Neuronal stem cell (in vitro differentiated cells): ENCODE measurements around the gene XIST.

Experiments
- DNase-seq: peaks from one replicate; pipeline ENCODE4 v3.0.0-alpha.2; 2013; ENCODE audit warnings: low spot score
- H2AFZ ChIP-seq: one replicate; pipeline ENCODE4 v1.6.1; 2013; ENCODE audit warnings: mild to moderate bottlenecking, low read length, inconsistent platforms
- H2AK5ac ChIP-seq: 2 replicates; pipeline ENCODE4 v1.6.1; 2013; ENCODE audit warnings: low read depth, mild to moderate bottlenecking, inconsistent platforms, low read length, moderate library complexity, mixed read lengths
- H2BK120ac ChIP-seq: 2 replicates; pipeline ENCODE4 v1.6.1; 2013; ENCODE audit warnings: low read depth, mild to moderate bottlenecking, inconsistent platforms, low read length, moderate library complexity, mixed read lengths
- H2BK12ac ChIP-seq: one replicate; pipeline ENCODE4 v1.6.1; 2013; ENCODE audit warnings: low read length, inconsistent platforms
- H2BK15ac ChIP-seq: 2 replicates; pipeline ENCODE4 v1.6.1; 2013; ENCODE audit warnings: mild to moderate bottlenecking, low read length, inconsistent platforms, mixed read lengths
- H2BK5ac ChIP-seq: one replicate; pipeline ENCODE4 v1.6.1; 2013; ENCODE audit warnings: inconsistent platforms, mild to moderate bottlenecking, low read length, moderate library complexity
- H3K14ac ChIP-seq: one replicate; pipeline ENCODE4 v1.6.1; 2013; ENCODE audit warnings: low read length, inconsistent platforms
- H3K18ac ChIP-seq: 2 replicates; pipeline ENCODE4 v1.6.1; 2013; ENCODE audit warnings: low read length, inconsistent platforms
- H3K23ac ChIP-seq: 2 replicates; pipeline ENCODE4 v1.6.1; 2013; ENCODE audit warnings: low read depth, mild to moderate bottlenecking, mixed read lengths, low read length, inconsistent platforms; ENCODE audit not compliant: poor library complexity
- H3K27ac ChIP-seq: replicated peaks from 3 replicates; pipeline ENCODE4 v1.5.1; 2013; ENCODE audit warnings: low read length, inconsistent platforms
- H3K27me3 ChIP-seq, 3 experiments: 2 replicates each; pipeline ENCODE4 v1.6.1; 2013; ENCODE audit warnings: low read length in 3 of 3, mild to moderate bottlenecking in 2 of 3, inconsistent platforms in 1 of 3, low read depth in 1 of 3, mixed read lengths in 1 of 3, moderate library complexity in 1 of 3; ENCODE audit not compliant: control insufficient read depth in 3 of 3, insufficient read depth in 3 of 3
- H3K36me3 ChIP-seq, 2 donors: replicated peaks in 1 of 2; 2 replicates each; pipeline ENCODE4 v1.6.1; 2013; ENCODE audit warnings: low read length in 2 of 2; ENCODE audit not compliant: control insufficient read depth in 2 of 2, insufficient read depth in 2 of 2
- H3K4ac ChIP-seq: 2 replicates; pipeline ENCODE4 v1.6.1; 2013; ENCODE audit warnings: inconsistent platforms, mild to moderate bottlenecking, low read length, moderate library complexity
- H3K4me1 ChIP-seq, 2 donors: 1 replicate in 1 of 2; 2 replicates in 1 of 2; pipeline ENCODE4 v1.6.1; 2013; ENCODE audit warnings: low read length in 2 of 2, low read depth in 1 of 2; ENCODE audit not compliant: control insufficient read depth in 2 of 2, insufficient read depth in 1 of 2
- H3K4me2 ChIP-seq: one replicate; pipeline ENCODE4 v1.6.1; 2013; ENCODE audit warnings: mild to moderate bottlenecking, low read length, inconsistent platforms; ENCODE audit not compliant: insufficient read depth, poor library complexity, severe bottlenecking
- H3K4me3 ChIP-seq, 2 donors: 2 replicates each; pipeline ENCODE4 v1.5.1; 2013; ENCODE audit warnings: low read length in 2 of 2, mild to moderate bottlenecking in 2 of 2, inconsistent platforms in 1 of 2, moderate library complexity in 1 of 2
- H3K79me1 ChIP-seq: one replicate; pipeline ENCODE4 v1.6.1; 2013; ENCODE audit warnings: low read depth, mild to moderate bottlenecking, inconsistent platforms, low read length, moderate library complexity
- H3K9ac ChIP-seq: one replicate; pipeline ENCODE4 v1.6.1; 2013; ENCODE audit warnings: mild to moderate bottlenecking, low read depth, low read length, inconsistent platforms; ENCODE audit not compliant: poor library complexity
- H3K9me3 ChIP-seq, 2 donors: replicated peaks in 1 of 2; 2 replicates each; pipeline versions ENCODE3 to v1.6.1; 2013; ENCODE audit warnings: low read length in 2 of 2, mild to moderate bottlenecking in 2 of 2, inconsistent platforms in 1 of 2, low read depth in 1 of 2, mixed read lengths in 1 of 2, moderate library complexity in 1 of 2; ENCODE audit not compliant: control insufficient read depth in 2 of 2, insufficient read depth in 1 of 2
- H4K8ac ChIP-seq: one replicate; pipeline ENCODE4 v1.6.1; 2013; ENCODE audit warnings: low read depth, mild to moderate bottlenecking, inconsistent platforms, low read length, moderate library complexity
- H4K91ac ChIP-seq: one replicate; pipeline ENCODE4 v1.6.1; 2013; ENCODE audit warnings: low read length, low read depth, mild to moderate bottlenecking, inconsistent platforms; ENCODE audit not compliant: poor library complexity
- WGBS, 2 donors: extraction: QIAGEN DNeasy Blood & Tissue Kit; methylation state at CpG; one replicate each; pipeline ENCODE4 v1.1.7; 2013; ENCODE audit warnings: missing lambda C conversion rate in 2 of 2, mixed read lengths in 1 of 2; ENCODE audit not compliant: insufficient read length in 2 of 2, insufficient replicate concordance in 1 of 2; ENCODE audit errors: extremely low coverage in 2 of 2; 5-methylcytosine and 5-hydroxymethylcytosine counted together

The XIST gene

GRCh38 chrX:73826996-73827395, 25.5 kb downstream of the XIST start:
- no peak overlapping the region for H4K8ac ChIP-seq
- no peaks in the 10 kb centered on the region for H3K4me1 ChIP-seq
- H3K4me3 ChIP-seq, result no peak overlapping the region
- H2BK12ac ChIP-seq, result no peak overlapping the region
- peaks cover 0 to 97% of the 10 kb centered on the region in 2 donors for H3K36me3 ChIP-seq
- H3K23ac ChIP-seq, result no peak overlapping the region
- H3K9ac ChIP-seq, result no peak overlapping the region
- H3K4me2 ChIP-seq, result no peak overlapping the region
- H4K91ac ChIP-seq, result no peak overlapping the region
- no peak for DNase-seq
- no peak overlapping the region for H2AFZ ChIP-seq
- H3K18ac ChIP-seq, result no peak overlapping the region
- no peak overlapping the region for H2BK5ac ChIP-seq
- H3K79me1 ChIP-seq, result no peaks in the 10 kb centered on the region
- no peak overlapping the region for H3K27ac ChIP-seq
- no peak overlapping the region for H3K14ac ChIP-seq
- H3K4ac ChIP-seq, result no peak overlapping the region
- WGBS, 2 donors, result no CpG with 5 or more reads among the region's 5 CpGs
- no peaks in the 10 kb centered on the region for H3K27me3 ChIP-seq
- no peak overlapping the region for H2BK120ac ChIP-seq
- H3K9me3 ChIP-seq, result no peaks in the 10 kb centered on the region
- no peak overlapping the region for H2AK5ac ChIP-seq
- H2BK15ac ChIP-seq, result no peak overlapping the region

DNA sequence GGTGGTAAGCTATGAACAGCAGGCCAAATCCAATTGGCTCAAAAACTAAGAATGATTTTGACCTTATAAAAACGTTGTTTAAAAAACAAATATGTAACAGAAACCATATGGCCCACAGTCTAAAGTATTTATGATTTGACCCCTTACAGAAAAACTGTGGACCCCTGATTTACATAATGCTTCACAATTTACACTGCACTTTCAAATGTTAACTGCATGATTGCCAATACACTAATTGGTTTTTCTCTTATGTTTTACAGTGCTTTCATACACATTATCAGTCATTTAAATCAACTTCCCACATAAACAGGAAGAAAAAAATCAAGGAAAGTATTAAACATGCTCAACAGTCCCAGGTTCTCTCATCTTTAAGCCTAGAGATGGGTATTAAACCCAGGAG, 26.9 kb downstream of the XIST start:
- DNase-seq, result no peak
- no peak overlapping the region for H2BK12ac ChIP-seq
- no peak overlapping the region for H3K23ac ChIP-seq
- no peak overlapping the region for H4K8ac ChIP-seq
- H3K9me3 ChIP-seq, result no peaks in the 10 kb centered on the region
- no peak overlapping the region for H3K27ac ChIP-seq
- H2AFZ ChIP-seq, result no peak overlapping the region
- peaks cover 0 to 96% of the 10 kb centered on the region in 2 donors for H3K36me3 ChIP-seq
- H3K4me1 ChIP-seq, result no peaks in the 10 kb centered on the region
- H4K91ac ChIP-seq, result no peak overlapping the region
- H3K79me1 ChIP-seq, result no peaks in the 10 kb centered on the region
- H3K4me3 ChIP-seq, result no peak overlapping the region
- H3K27me3 ChIP-seq, result no peaks in the 10 kb centered on the region
- H2BK120ac ChIP-seq, result no peak overlapping the region
- no CpG with 5 or more reads among the region's 1 CpG for WGBS, 2 donors
- no peak overlapping the region for H3K4me2 ChIP-seq
- H2BK5ac ChIP-seq, result no peak overlapping the region
- H2AK5ac ChIP-seq, result no peak overlapping the region
- no peak overlapping the region for H3K9ac ChIP-seq
- no peak overlapping the region for H3K14ac ChIP-seq
- no peak overlapping the region for H3K18ac ChIP-seq
- H2BK15ac ChIP-seq, result no peak overlapping the region
- H3K4ac ChIP-seq, result no peak overlapping the region

DNA sequence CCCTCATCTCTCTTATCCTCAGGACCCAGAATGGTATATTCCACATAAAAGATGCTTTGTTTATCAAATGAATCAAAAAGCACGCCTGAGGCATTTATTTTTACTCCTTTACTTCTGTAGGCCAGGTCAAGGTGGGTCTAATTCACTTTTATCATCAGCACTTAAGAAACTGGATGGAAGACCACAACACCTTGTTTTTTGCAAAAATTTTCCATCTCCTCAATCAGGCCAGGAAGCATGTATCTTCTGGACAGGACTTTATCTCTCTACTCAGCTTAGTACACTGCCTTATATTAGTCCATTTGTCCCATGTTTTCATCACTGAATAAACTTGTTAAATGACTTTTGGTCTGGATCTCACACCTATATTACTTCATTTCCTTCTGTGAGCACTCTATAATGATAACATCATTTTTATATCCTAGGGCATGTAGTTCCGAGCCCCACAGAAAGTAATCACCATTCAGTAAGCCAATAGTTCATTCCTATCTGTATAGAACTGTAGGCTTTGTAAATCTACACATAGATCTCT, 29.0 kb downstream of the XIST start:
- no peaks in the 10 kb centered on the region for H3K79me1 ChIP-seq
- H3K27me3 ChIP-seq, result no peaks in the 10 kb centered on the region
- no peak overlapping the region for H3K14ac ChIP-seq
- H2BK12ac ChIP-seq, result no peak overlapping the region
- H3K4me3 ChIP-seq, result no peak overlapping the region
- no peak overlapping the region for H3K4ac ChIP-seq
- H4K91ac ChIP-seq, result no peak overlapping the region
- H2AFZ ChIP-seq, result no peak overlapping the region
- H3K9ac ChIP-seq, result no peak overlapping the region
- no peak overlapping the region for H3K4me2 ChIP-seq
- H2BK15ac ChIP-seq, result no peak overlapping the region
- no peak overlapping the region for H3K23ac ChIP-seq
- H2BK5ac ChIP-seq, result no peak overlapping the region
- H3K9me3 ChIP-seq, result no peaks in the 10 kb centered on the region
- no peak overlapping the region for H2AK5ac ChIP-seq
- DNase-seq, result no peak
- WGBS, 2 donors, result no CpG with 5 or more reads among the region's 2 CpGs
- no peak overlapping the region for H3K27ac ChIP-seq
- no peak overlapping the region for H4K8ac ChIP-seq
- no peak overlapping the region for H2BK120ac ChIP-seq
- H3K4me1 ChIP-seq, result no peaks in the 10 kb centered on the region
- no peak overlapping the region for H3K18ac ChIP-seq
- peaks cover 0 to 86% of the 10 kb centered on the region in 2 donors for H3K36me3 ChIP-seq

- H3K23ac ChIP-seq, result no peak overlapping the region
- no peak overlapping the region for H2BK120ac ChIP-seq
- H3K9ac ChIP-seq, result no peak overlapping the region
- no peaks in the 10 kb centered on the region for H3K9me3 ChIP-seq
- WGBS, 2 donors, result no CpG with 5 or more reads among the region's 4 CpGs
- H2BK15ac ChIP-seq, result no peak overlapping the region
- H4K8ac ChIP-seq, result no peak overlapping the region
- H2AFZ ChIP-seq, result no peak overlapping the region
- H3K14ac ChIP-seq, result no peak overlapping the region
- no peaks in the 10 kb centered on the region for H3K79me1 ChIP-seq
- no peak overlapping the region for H3K27ac ChIP-seq
- no peaks in the 10 kb centered on the region for H3K4me1 ChIP-seq
- H3K18ac ChIP-seq, result no peak overlapping the region
- no peak overlapping the region for H4K91ac ChIP-seq
- H3K27me3 ChIP-seq, result no peaks in the 10 kb centered on the region
- H2BK12ac ChIP-seq, result no peak overlapping the region
- H3K4ac ChIP-seq, result no peak overlapping the region
- no peak for DNase-seq
- H3K36me3 ChIP-seq, result peaks cover 0 to 78% of the 10 kb centered on the region in 2 donors
- no peak overlapping the region for H3K4me2 ChIP-seq
- H2BK5ac ChIP-seq, result no peak overlapping the region
- H3K4me3 ChIP-seq, result no peak overlapping the region
- H2AK5ac ChIP-seq, result no peak overlapping the region
Observed at GRCh38 chrX:73822775-73823174, 29.7 kb downstream of the XIST start.
